Measurements from ENCODE around the gene LY6G6C. TPM values are rescaled to one million over a fixed set of nuclear protein-coding genes. Genes with fewer than 3 reads are reported as not detected.

LY6G6C gene
- total and polyA plus RNA-seq, 2 of the 4 experiments (the other 2 are of a cell fraction): not detected

GRCh38 chr6:31680226-31681134, 41.1 kb downstream of the LY6G6C start, which contains the start of gene LY6G5C:
TSS of gene LY6G5C (minus strand) at chr6:31681067. CDS start at chr6:31680373, 694 bp downstream.
- peak within 1 kb of the TSS; percentile 62 for H3K4ac ChIP-seq (ENCODE audit: low read depth, low read length)
- no peaks in the 10 kb centered on the region for H3K79me1 ChIP-seq (ENCODE audit: low read depth in 1 of 2, low read length in 2 of 2)
- peak within 1 kb of the TSS; percentile 40; the same call in 1 of the 2 replicates for H3K18ac ChIP-seq (ENCODE audit: low read depth, low read length)
- dilution Hi-C loops (cut with HindIII; ENCODE audit: low sequenced_read_pairs, unreplicated experiment): no loop called here
- intact Hi-C loops (cut with micrococcal nuclease): loop anchor here (1.0 to 2.0 kb wide), 5 partner anchors 48 to 272 kb away; partner anchors contain the start of gene DDAH2
- peak within 1 kb of the TSS; percentile 27 for H3K4me3 ChIP-seq (ENCODE audit: insufficient read depth, low read depth, low read length)
- ChIA-PET CTCF (interaction anchor here (0.6 to 0.8 kb wide), 2 partner anchors 14 to 49 kb away, joined by 3 read pairs; partner anchors contain the start of gene DDAH2), POLR2A (ENCODE audit: unreplicated experiment) (interaction anchor here (0.6 kb wide), 2 partner anchors 271 to 496 kb away, joined by 3 to 5 read pairs; partner anchors contain the start of gene AGPAT1)
- H2AK9ac ChIP-seq (replicated peaks; ENCODE audit: low read depth, low read length, poor library complexity): peak within 1 kb of the TSS; percentile 84
- no peaks in the 10 kb centered on the region for H3K9me3 ChIP-seq (ENCODE audit: control insufficient read depth, insufficient read depth, low read length)
- H3K23ac ChIP-seq (ENCODE audit: low read depth, low read length): peak within 1 kb of the TSS; percentile 47; the same call in 1 of the 2 replicates
- H4K20me1 ChIP-seq (ENCODE audit: insufficient read depth, low read length): no peaks in the 10 kb centered on the region
- peak within 1 kb of the TSS; percentile 38; the same call in 1 of the 3 replicates for H2BK15ac ChIP-seq (ENCODE audit: low read depth, low read length)
- H3K36me3 ChIP-seq (ENCODE audit: control insufficient read depth, insufficient read depth, low read length): peaks cover 1% of the 10 kb centered on the region; the same call in 1 of the 2 replicates
- H2BK5ac ChIP-seq (ENCODE audit: low read depth, low read length, poor library complexity, severe bottlenecking): peak within 1 kb of the TSS; percentile 23
- H4K8ac ChIP-seq (ENCODE audit: low read depth in 2 of 2, low read length in 2 of 2): peak within 1 kb of the TSS; percentile 68 to 78
- DNase-seq (peak; percentile 94), ATAC-seq (ENCODE audit: low read depth) (peak; percentile 96)
- H3K27ac ChIP-seq (ENCODE audit: insufficient read depth, low read length): peak within 1 kb of the TSS; percentile 42
- H3K27me3 ChIP-seq (ENCODE audit: control insufficient read depth, insufficient read depth, low read length): no peaks in the 10 kb centered on the region
- no peak within 1 kb of the TSS for H2BK20ac ChIP-seq (ENCODE audit: low read depth, low read length)
- peak within 1 kb of the TSS; percentile 93 for H2AFZ ChIP-seq (replicated peaks; ENCODE audit: low read length, poor library complexity)
- peaks cover 12% of the 10 kb centered on the region for H3K4me1 ChIP-seq (ENCODE audit: control insufficient read depth, insufficient read depth, low read length)
- 0 out of 2 replicates have a peak, but pooled peaks cover 5% of the 10 kb centered on the region for H3K9me1 ChIP-seq (ENCODE audit: insufficient read depth, low read length)
- BruUV-seq (replicated peaks): no TSS peak
- WGBS, 2 experiments (ENCODE audit: extremely low coverage in 2 of 2, insufficient read length in 1 of 2): 0% methylated on average over 10 of the region's 17 CpGs; no CpG with 5 or more reads in 1 of the 2 experiments
- H3K9ac ChIP-seq (ENCODE audit: low read depth, low read length): peak within 1 kb of the TSS; percentile 53
- peak within 1 kb of the TSS; percentile 37; the same call in 1 of the 2 replicates for H2AK5ac ChIP-seq (ENCODE audit: low read depth, low read length)
- H2BK120ac ChIP-seq (ENCODE audit: low read depth, low read length): peak within 1 kb of the TSS; percentile 33
- H3K56ac ChIP-seq (ENCODE audit: extremely low read depth, insufficient read depth, low read length): no peak within 1 kb of the TSS
- peak within 1 kb of the TSS; percentile 79 for H3K4me2 ChIP-seq (ENCODE audit: low read depth, low read length)
- in situ Hi-C loops (cut with MboI; ENCODE audit: low sequenced_read_pairs): loop anchor here (10.0 kb wide), 2 partner anchors 154 to 264 kb away; partner anchors contain the start of gene CFB
- peak within 1 kb of the TSS; percentile 69 for H4K91ac ChIP-seq (ENCODE audit: insufficient read depth, low read depth, low read length)
- peak within 1 kb of the TSS; percentile 82 for H4K5ac ChIP-seq (ENCODE audit: low read depth, low read length)
- H3K14ac ChIP-seq (replicated peaks; ENCODE audit: low read depth, low read length): peak within 1 kb of the TSS; percentile 26
- no peak for TF ChIP-seq FOS (IDR thresholded peaks at IDR 0.05; ENCODE audit: low read depth, low read length)
- TF ChIP-seq SMC3 (IDR thresholded peaks at IDR 0.05; ENCODE audit: low read depth, low read length): peak; percentile 83
- no peak for TF ChIP-seq BHLHE40 (IDR thresholded peaks at IDR 0.05; ENCODE audit: low read depth, low read length)
- no peak for TF ChIP-seq CHD1 (IDR thresholded peaks at IDR 0.05; ENCODE audit: low read depth, low read length)
- TF ChIP-seq MXI1 (IDR thresholded peaks at IDR 0.05; ENCODE audit: borderline replicate concordance, low read depth, low read length): peak; percentile 46; the same call in 1 of the 2 replicates
- TF ChIP-seq MAZ (IDR thresholded peaks at IDR 0.05; ENCODE audit: borderline replicate concordance, low read depth, low read length): 0 out of 2 replicates have a peak, but pooled peaks have one; percentile 21
- TF ChIP-seq NFE2L2 (IDR thresholded peaks at IDR 0.05; ENCODE audit: low read depth, low read length): no peak
- TF ChIP-seq RAD21 (IDR thresholded peaks at IDR 0.05; ENCODE audit: low read length): peak; percentile 97
- TF ChIP-seq CEBPB (IDR thresholded peaks at IDR 0.05; ENCODE audit: low read depth, low read length): peak; percentile 36; the same call in 1 of the 2 replicates
- no peak for TF ChIP-seq ELK1 (IDR thresholded peaks at IDR 0.05; ENCODE audit: borderline replicate concordance, low read depth, low read length)
- TF ChIP-seq POLR2A (IDR thresholded peaks at IDR 0.05; ENCODE audit: low read depth, low read length): no peak; the same call in 1 of the 2 replicates
- peak; percentile 45 for TF ChIP-seq RCOR1 (IDR thresholded peaks at IDR 0.05; ENCODE audit: insufficient replicate concordance, low read length)
- TF ChIP-seq MAFK (IDR thresholded peaks at IDR 0.05; ENCODE audit: low read depth, low read length): peak; percentile 29; the same call in 1 of the 2 replicates
